Activated naive CD4-positive, alpha-beta T cell (primary cell): ENCODE measurements around the gene YPEL3.
"Not testable (repeated sequence)": the region's sequence is repeated elsewhere in the genome, so short reads cannot be mapped to it uniquely, and the experiment has no call there.

Experiments used
- DNase-seq, 4 experiments: peaks; one replicate each; lab custom pipeline; 2025; lab: John Stamatoyannopoulos, UW

The YPEL3 gene

GRCh38 chr16:30096105-30096861, at the start of gene YPEL3:
YPEL3 (minus strand) TSS chr16:30096213; CDS start chr16:30095482, 731 bp downstream.
- DNase-seq: peak; percentile 66 to 84 (median 72)

GRCh38 chr16:30145657-30146056, 49.6 kb upstream of the YPEL3 start:
- DNase-seq: no peak

- DNase-seq: no peak
These were observed 48.9 kb upstream of the YPEL3 start for GRCh38 chr16:30144917-30145316.

GRCh38 chr16:30144017-30144416, 48.0 kb upstream of the YPEL3 start:
- DNase-seq: no peak

- no peak for DNase-seq
These were observed 47.3 kb upstream of the YPEL3 start for GRCh38 chr16:30143347-30143702.

GRCh38 chr16:30142672-30143346, 46.8 kb upstream of the YPEL3 start:
- DNase-seq: no peak

GRCh38 chr16:30141750-30142149, 45.7 kb upstream of the YPEL3 start:
- no peak for DNase-seq

- no peak for DNase-seq
These were observed 43.8 kb upstream of the YPEL3 start for GRCh38 chr16:30139583-30140481.

- DNase-seq: no peak
These were observed 41.9 kb upstream of the YPEL3 start for GRCh38 chr16:30137897-30138296.

- no peak for DNase-seq
These were observed 41.1 kb upstream of the YPEL3 start for GRCh38 chr16:30136971-30137605.

- DNase-seq: no peak
These were observed 36.6 kb upstream of the YPEL3 start for GRCh38 chr16:30132591-30132990.

GRCh38 chr16:30131869-30132475, 36.0 kb upstream of the YPEL3 start:
- no peak for DNase-seq

GRCh38 chr16:30127993-30128392, 32.0 kb upstream of the YPEL3 start:
- DNase-seq: no peak

GRCh38 chr16:30125690-30126089, 29.7 kb upstream of the YPEL3 start:
- not testable (repeated sequence) for DNase-seq

GRCh38 chr16:30124985-30125379, 29.0 kb upstream of the YPEL3 start:
- no peak for DNase-seq

- DNase-seq: no peak
These were observed 26.7 kb upstream of the YPEL3 start for GRCh38 chr16:30122604-30123160.

- DNase-seq: no peak
These were observed 25.9 kb upstream of the YPEL3 start for GRCh38 chr16:30121741-30122571.

- DNase-seq: no peak
These were observed 24.5 kb upstream of the YPEL3 start for GRCh38 chr16:30120340-30121105.

GRCh38 chr16:30119428-30119827, 23.4 kb upstream of the YPEL3 start:
- DNase-seq: no peak

GRCh38 chr16:30117768-30118167, 21.8 kb upstream of the YPEL3 start:
- DNase-seq: no peak
